Parathyroid adenoma (tissue), 2 donors: ENCODE results near the gene EIF4B.
A peak's percentile ranks its signal among the peaks of the same experiment; 100 is the strongest.
"Not testable (repeated sequence)": the region's sequence is repeated elsewhere in the genome, so short reads cannot be mapped to it uniquely, and the experiment has no call there.

Experiments
- H2AFZ ChIP-seq: fragments of 300-600 bp; sonication (generic); one replicate; pipeline ENCODE4 v1.7.0; 2017; ENCODE audit warnings: antibody characterized with exemption, mild to moderate bottlenecking
- H3K27ac ChIP-seq: fragments of 300-600 bp; sonication (generic); one replicate; pipeline ENCODE4 v1.7.0; 2017
- H3K27me3 ChIP-seq: fragments of 300-600 bp; sonication (generic); one replicate; pipeline ENCODE4 v1.7.0; 2017; ENCODE audit warnings: low read length; ENCODE audit not compliant: control insufficient read depth, insufficient read depth
- H3K36me3 ChIP-seq: fragments of 300-600 bp; sonication (generic); one replicate; pipeline ENCODE4 v1.7.0; 2017; ENCODE audit warnings: low read length; ENCODE audit not compliant: control insufficient read depth, insufficient read depth
- H3K4me1 ChIP-seq: fragments of 300-600 bp; sonication (generic); one replicate; pipeline ENCODE4 v1.7.0; 2017; ENCODE audit warnings: control low read depth
- H3K4me2 ChIP-seq: fragments of 300-600 bp; sonication (generic); one replicate; pipeline ENCODE4 v1.7.0; 2017; ENCODE audit warnings: low read length
- H3K4me3 ChIP-seq: fragments of 300-600 bp; sonication (generic); one replicate; pipeline ENCODE4 v1.7.0; 2017; ENCODE audit warnings: low read depth, low read length
- H3K79me2 ChIP-seq: fragments of 300-600 bp; sonication (generic); one replicate; pipeline ENCODE4 v1.7.0; 2017; ENCODE audit warnings: control low read depth
- H3K9ac ChIP-seq: fragments of 300-600 bp; sonication (generic); one replicate; pipeline ENCODE4 v1.7.0; 2017; ENCODE audit warnings: mild to moderate bottlenecking
- H3K9me3 ChIP-seq: fragments of 300-600 bp; sonication (generic); one replicate; pipeline ENCODE4 v1.7.0; 2017; ENCODE audit warnings: low read length; ENCODE audit not compliant: control insufficient read depth
- TF ChIP-seq, protein P1 (sequence below): fragments of 300-600 bp; sonication (generic); IDR thresholded peaks from one replicate; pipeline ENCODE4 v1.7.0; 2017; ENCODE audit warnings: antibody characterized with exemption, mild to moderate bottlenecking
- donor health status: primary hyperparathyroidism.

Gene EIF4B

DNA sequence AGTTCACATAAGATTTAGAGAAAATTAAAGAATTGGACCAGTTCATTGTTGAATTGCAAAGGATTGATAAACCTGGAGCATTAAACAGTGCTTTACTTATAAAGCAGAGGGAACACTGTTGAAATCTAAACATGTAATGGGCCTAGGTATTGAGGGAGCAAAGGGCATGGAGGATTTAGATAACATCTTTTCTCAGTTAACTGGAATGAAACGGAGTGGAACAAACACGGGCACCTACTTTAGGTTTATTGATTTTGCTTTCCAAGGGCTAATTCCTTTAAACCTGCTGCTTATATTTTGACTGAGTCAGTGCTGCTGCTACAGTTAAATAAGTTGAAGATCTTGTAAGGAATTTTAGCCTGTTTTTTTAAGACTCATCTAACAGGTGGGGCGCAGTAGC is 5.6 kb downstream of the EIF4B start:
- Histone ChIP-seq H2AFZ (no peak overlapping the region), H3K27me3 (no peaks in the 10 kb centered on the region), H3K27ac (no peak overlapping the region), H3K79me2 (peaks cover 58% of the 10 kb centered on the region), H3K36me3 (no peaks in the 10 kb centered on the region), H3K4me1 (peaks cover 21% of the 10 kb centered on the region), H3K9me3 (no peaks in the 10 kb centered on the region), H3K9ac (no peak overlapping the region), H3K4me3 (no peak overlapping the region), H3K4me2 (peak overlapping the region; percentile 57)
- TF ChIP-seq, protein P1, sequence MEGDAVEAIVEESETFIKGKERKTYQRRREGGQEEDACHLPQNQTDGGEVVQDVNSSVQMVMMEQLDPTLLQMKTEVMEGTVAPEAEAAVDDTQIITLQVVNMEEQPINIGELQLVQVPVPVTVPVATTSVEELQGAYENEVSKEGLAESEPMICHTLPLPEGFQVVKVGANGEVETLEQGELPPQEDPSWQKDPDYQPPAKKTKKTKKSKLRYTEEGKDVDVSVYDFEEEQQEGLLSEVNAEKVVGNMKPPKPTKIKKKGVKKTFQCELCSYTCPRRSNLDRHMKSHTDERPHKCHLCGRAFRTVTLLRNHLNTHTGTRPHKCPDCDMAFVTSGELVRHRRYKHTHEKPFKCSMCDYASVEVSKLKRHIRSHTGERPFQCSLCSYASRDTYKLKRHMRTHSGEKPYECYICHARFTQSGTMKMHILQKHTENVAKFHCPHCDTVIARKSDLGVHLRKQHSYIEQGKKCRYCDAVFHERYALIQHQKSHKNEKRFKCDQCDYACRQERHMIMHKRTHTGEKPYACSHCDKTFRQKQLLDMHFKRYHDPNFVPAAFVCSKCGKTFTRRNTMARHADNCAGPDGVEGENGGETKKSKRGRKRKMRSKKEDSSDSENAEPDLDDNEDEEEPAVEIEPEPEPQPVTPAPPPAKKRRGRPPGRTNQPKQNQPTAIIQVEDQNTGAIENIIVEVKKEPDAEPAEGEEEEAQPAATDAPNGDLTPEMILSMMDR: no peak

DNA sequence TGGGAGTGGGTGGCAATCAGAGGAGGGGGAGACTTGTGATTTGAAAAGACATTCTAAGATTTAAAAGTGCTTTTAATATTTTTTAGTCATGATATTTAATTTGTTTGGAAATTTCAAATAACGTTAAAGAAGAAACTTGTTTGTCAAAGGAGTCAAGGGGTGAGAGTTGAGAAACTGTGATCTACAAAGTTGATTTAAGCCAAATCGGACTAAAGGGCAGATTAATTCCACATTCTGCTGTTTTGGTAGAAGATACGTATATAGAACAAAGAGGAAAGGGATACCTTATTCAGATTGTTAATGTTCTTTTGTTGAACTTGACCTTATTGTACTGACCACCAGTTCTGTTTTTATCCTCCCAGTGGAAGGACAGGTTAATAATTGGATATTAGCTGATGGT is 6.7 kb downstream of the EIF4B start:
- H3K27me3 ChIP-seq: no peaks in the 10 kb centered on the region
- no peak overlapping the region for H3K27ac ChIP-seq
- H3K4me1 ChIP-seq: peaks cover 21% of the 10 kb centered on the region
- no peak overlapping the region for H3K4me2 ChIP-seq
- no peak overlapping the region for H2AFZ ChIP-seq
- H3K9me3 ChIP-seq: no peaks in the 10 kb centered on the region
- no peak overlapping the region for H3K9ac ChIP-seq
- TF ChIP-seq, protein P1: no peak
- H3K4me3 ChIP-seq: no peak overlapping the region
- peaks cover 60% of the 10 kb centered on the region for H3K79me2 ChIP-seq
- no peaks in the 10 kb centered on the region for H3K36me3 ChIP-seq

DNA sequence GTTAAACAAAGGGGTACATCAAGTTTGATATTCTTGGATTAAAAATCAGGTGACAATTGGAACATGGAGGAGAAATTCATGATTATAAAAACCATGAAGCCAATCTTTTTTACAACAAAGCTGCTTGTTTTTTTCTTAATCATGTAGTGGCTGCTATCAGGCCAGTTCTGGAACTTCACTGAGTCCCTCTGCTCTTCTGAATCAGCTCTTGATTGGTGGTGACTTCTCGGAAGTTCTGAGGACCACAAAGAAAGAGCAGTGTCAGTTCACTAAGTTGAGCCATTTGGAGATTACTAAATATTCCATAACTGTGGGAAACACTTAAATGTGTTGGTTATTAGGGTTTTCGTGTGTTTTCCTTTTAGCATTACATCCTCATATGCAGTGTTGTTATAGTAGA is 8.5 kb downstream of the EIF4B start:
- TF ChIP-seq, protein P1: no peak
- H3K4me1 ChIP-seq: peaks cover 20% of the 10 kb centered on the region

DNA sequence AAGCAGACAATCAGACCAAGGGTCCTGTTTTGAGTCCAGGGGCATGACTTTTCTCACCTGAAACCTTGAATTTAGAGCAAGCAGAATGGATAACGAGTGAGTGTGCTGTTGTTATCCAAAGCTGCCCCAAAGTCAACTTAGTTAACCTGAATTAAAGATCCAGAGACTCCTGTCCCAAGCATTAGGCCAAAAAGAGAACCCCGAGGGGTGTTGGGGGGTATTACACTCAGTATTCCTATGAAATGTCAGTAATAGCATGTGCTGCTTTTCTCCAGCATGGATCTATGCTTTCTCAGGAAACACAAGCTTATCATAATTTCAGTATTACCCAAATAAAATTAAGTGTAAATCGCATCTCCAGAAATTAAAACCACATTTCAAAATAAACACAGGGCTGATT is 19.0 kb downstream of the EIF4B start:
- H2AFZ ChIP-seq: no peak overlapping the region
- H3K36me3 ChIP-seq: no peaks in the 10 kb centered on the region
- H3K9me3 ChIP-seq: no peaks in the 10 kb centered on the region
- TF ChIP-seq, protein P1: no peak
- no peaks in the 10 kb centered on the region for H3K27me3 ChIP-seq
- peaks cover 6% of the 10 kb centered on the region for H3K79me2 ChIP-seq
- no peak overlapping the region for H3K4me3 ChIP-seq
- no peaks in the 10 kb centered on the region for H3K4me1 ChIP-seq
- H3K4me2 ChIP-seq: no peak overlapping the region
- H3K9ac ChIP-seq: no peak overlapping the region
- no peak overlapping the region for H3K27ac ChIP-seq

More for the DNA sequence above, 8.5 kb downstream of the EIF4B start:
- Histone ChIP-seq H3K9me3 (no peaks in the 10 kb centered on the region), H3K79me2 (peaks cover 55% of the 10 kb centered on the region), H3K36me3 (no peaks in the 10 kb centered on the region), H3K4me3 (no peak overlapping the region), H3K27ac (no peak overlapping the region), H3K27me3 (no peaks in the 10 kb centered on the region), H2AFZ (no peak overlapping the region), H3K9ac (no peak overlapping the region), H3K4me2 (no peak overlapping the region)

DNA sequence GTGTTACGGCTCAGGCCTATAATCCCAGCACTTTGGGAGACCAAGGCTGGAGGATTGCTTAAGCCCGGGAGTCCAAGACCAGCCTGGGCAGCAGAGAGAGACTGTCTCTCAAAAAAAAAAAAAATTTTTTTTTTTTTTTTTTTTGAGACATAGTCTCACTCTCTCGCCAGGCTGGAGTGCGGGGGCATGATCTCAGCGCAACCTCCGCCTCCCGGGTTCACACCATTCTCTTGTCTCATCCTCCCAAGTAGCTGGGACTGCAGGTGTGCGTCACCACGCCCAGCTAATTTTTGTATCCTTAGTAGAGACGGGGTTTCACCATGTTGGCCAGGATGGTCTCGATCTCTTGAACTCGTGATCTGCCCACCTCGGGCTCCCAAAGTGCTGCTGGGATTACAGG is 20.8 kb downstream of the EIF4B start:
- H3K4me3 ChIP-seq, H3K4me1 ChIP-seq, H3K9ac ChIP-seq, H3K27ac ChIP-seq, H3K27me3 ChIP-seq, H3K36me3 ChIP-seq, H3K79me2 ChIP-seq, H3K4me2 ChIP-seq, H3K9me3 ChIP-seq, H2AFZ ChIP-seq: not testable (repeated sequence)
